ENCODE data around the gene ZNF581.

Gene ZNF581

DNA sequence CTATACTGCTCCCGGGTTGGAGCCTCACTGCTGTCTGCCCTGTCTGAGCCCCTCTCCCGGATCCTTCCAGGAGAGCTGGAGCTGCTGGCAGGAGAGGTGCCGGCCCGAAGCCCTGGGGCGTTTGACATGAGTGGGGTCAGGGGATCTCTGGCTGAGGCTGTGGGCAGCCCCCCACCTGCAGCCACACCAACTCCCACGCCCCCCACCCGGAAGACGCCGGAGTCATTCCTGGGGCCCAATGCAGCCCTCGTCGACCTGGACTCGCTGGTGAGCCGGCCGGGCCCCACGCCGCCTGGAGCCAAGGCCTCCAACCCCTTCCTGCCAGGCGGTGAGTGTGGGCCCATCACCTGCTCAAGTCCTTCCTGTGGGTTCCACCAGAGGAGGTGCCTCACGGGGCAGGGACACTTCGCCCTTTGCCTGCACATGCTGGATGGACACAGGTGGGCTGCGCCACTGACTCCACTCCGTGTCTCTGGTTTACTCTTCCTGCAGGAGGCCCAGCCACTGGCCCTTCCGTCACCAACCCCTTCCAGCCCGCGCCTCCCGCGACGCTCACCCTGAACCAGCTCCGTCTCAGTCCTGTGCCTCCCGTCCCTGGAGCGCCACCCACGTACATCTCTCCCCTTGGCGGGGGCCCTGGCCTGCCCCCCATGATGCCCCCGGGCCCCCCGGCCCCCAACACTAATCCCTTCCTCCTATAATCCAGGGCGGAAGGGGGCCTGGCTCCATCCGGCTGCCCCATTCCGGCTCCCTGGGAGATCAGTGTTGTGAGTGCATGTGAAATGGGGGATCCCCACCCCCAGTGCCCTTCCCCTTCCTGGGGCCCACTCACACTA lies 51.4 kb downstream of the ZNF581 start:
- WGBS (ENCODE audit: extremely low coverage, insufficient coverage, insufficient read length): no CpG with 5 or more reads among the region's 37 CpGs
- Histone ChIP-seq H3K9ac (ENCODE audit: low read length) (no peak overlapping the region), H3K27me3 (ENCODE audit: insufficient read depth, low read length) (no peaks in the 10 kb centered on the region), H4K8ac (ENCODE audit: low read depth, low read length) (no peak overlapping the region), H3K9me3 (ENCODE audit: insufficient read depth, low read depth, low read length) (peaks cover 3% of the 10 kb centered on the region), H2AFZ (ENCODE audit: insufficient read depth, low read length, poor library complexity) (no peak overlapping the region), H3K4me1 (ENCODE audit: control insufficient read depth in 1 of 2, insufficient read depth in 2 of 2, low read length in 2 of 2) (no peaks in the 10 kb centered on the region), H3K79me1 (ENCODE audit: low read length) (no peaks in the 10 kb centered on the region), H3K14ac (ENCODE audit: low read length) (no peak overlapping the region), H3K4ac (ENCODE audit: low read depth, low read length) (no peak overlapping the region), H4K91ac (ENCODE audit: low read depth, low read length) (no peak overlapping the region), H2BK5ac (ENCODE audit: low read depth, low read length, poor library complexity) (no peak overlapping the region), H2AK5ac (ENCODE audit: low read length) (no peak overlapping the region), H2BK120ac (ENCODE audit: insufficient read depth, low read length, poor library complexity) (no peak overlapping the region), H3K79me2 (ENCODE audit: control insufficient read depth, insufficient read depth, low read length, poor library complexity) (no peaks in the 10 kb centered on the region), H3K27ac (ENCODE audit: low read depth, low read length) (no peak overlapping the region), H3K4me3 (ENCODE audit: low read depth, low read length) (no peak overlapping the region), H3K23ac (ENCODE audit: low read length) (no peak overlapping the region), H3K18ac (ENCODE audit: low read length) (no peak overlapping the region), H4K12ac (ENCODE audit: low read depth, low read length) (no peak overlapping the region), H3K4me2 (ENCODE audit: low read length) (no peak overlapping the region), H3K36me3 (ENCODE audit: control insufficient read depth in 1 of 2, insufficient read depth in 2 of 2, low read length in 2 of 2) (peaks cover 81 to 83% of the 10 kb centered on the region in 2 experiments), H2BK12ac (ENCODE audit: low read length) (no peak overlapping the region)
- no peak for DNase-seq
